Measurements from ENCODE around the gene WDR38.

WDR38 gene

GRCh38 chr9:124859803-124860581 lies 6.7 kb downstream of the WDR38 start:
- DNase-seq = no peak

- no peak for DNase-seq
Measured at GRCh38 chr9:124860582-124861341, 7.5 kb downstream of the WDR38 start.

- peak; percentile 65 for DNase-seq
Measured at GRCh38 chr9:124861342-124862229, 8.3 kb downstream of the WDR38 start, which contains the start of the genes ARPC5L and RPL35. TSS of gene ARPC5L (plus strand) at chr9:124862130. CDS start at chr9:124869291, 7,161 bp downstream. TSS of gene RPL35 (minus strand) at chr9:124861957. CDS start at chr9:124861912, 45 bp downstream.

- no peak for DNase-seq
Measured at GRCh38 chr9:124863371-124863871, 10.2 kb downstream of the WDR38 start.

- DNase-seq = peak; percentile 47
Measured at GRCh38 chr9:124868511-124869465, 15.5 kb downstream of the WDR38 start.

GRCh38 chr9:124869466-124869985 lies 16.3 kb downstream of the WDR38 start:
- DNase-seq = no peak

- no peak for DNase-seq
Measured at GRCh38 chr9:124869986-124870560, 16.8 kb downstream of the WDR38 start.

GRCh38 chr9:124870723-124871122 lies 17.5 kb downstream of the WDR38 start:
- DNase-seq = no peak

GRCh38 chr9:124871156-124871561 lies 17.9 kb downstream of the WDR38 start:
- no peak for DNase-seq

GRCh38 chr9:124873664-124874063 lies 20.4 kb downstream of the WDR38 start:
- DNase-seq = no peak

- DNase-seq = no peak
Measured at GRCh38 chr9:124875501-124875900, 22.2 kb downstream of the WDR38 start.

GRCh38 chr9:124877021-124877782 lies 23.9 kb downstream of the WDR38 start:
- no peak for DNase-seq

- DNase-seq = no peak
Measured at GRCh38 chr9:124878021-124878420, 24.8 kb downstream of the WDR38 start.

- DNase-seq = no peak
Measured at GRCh38 chr9:124878518-124878917, 25.3 kb downstream of the WDR38 start.

GRCh38 chr9:124879226-124879625 lies 26.0 kb downstream of the WDR38 start:
- no peak for DNase-seq

- no peak for DNase-seq
Measured at GRCh38 chr9:124880501-124880900, 27.2 kb downstream of the WDR38 start.

GRCh38 chr9:124881138-124881743 lies 28.0 kb downstream of the WDR38 start:
- no peak for DNase-seq

GRCh38 chr9:124882231-124882630 lies 29.0 kb downstream of the WDR38 start:
- DNase-seq = no peak

GRCh38 chr9:124884376-124884775 lies 31.1 kb downstream of the WDR38 start:
- DNase-seq = no peak

GRCh38 chr9:124885551-124885950 lies 32.3 kb downstream of the WDR38 start:
- no peak for DNase-seq
